Measurements from ENCODE around the gene CAPN12.

- TF ChIP-seq CTCF (conservative IDR thresholded peaks at IDR 0.05; ENCODE audit: low read length), result no peak
- no peak for TF ChIP-seq EZH2phosphoT487 (IDR thresholded peaks at IDR 0.05; ENCODE audit: borderline replicate concordance, low read depth, low read length)
These were observed 11.1 kb downstream of the CAPN12 start for GRCh38 chr19:38733241-38733492.
